ENCODE results near the gene SEPHS1.
A peak's percentile ranks its signal among the peaks of the same experiment; 100 is the strongest.
"Not testable (repeated sequence)": the region's sequence is repeated elsewhere in the genome, so short reads cannot be mapped to it uniquely, and the experiment has no call there.

SEPHS1 gene

GRCh38 chr10:13284050-13284449 is 64.0 kb downstream of the SEPHS1 start:
- Histone ChIP-seq H3K18ac (ENCODE audit: low read length) (no peak overlapping the region), H3K27me3 (ENCODE audit: insufficient read depth, low read length, poor library complexity) (no peaks in the 10 kb centered on the region), H3K9ac (ENCODE audit: low read length) (no peak overlapping the region), H3K36me3 (ENCODE audit: control insufficient read depth, insufficient read depth, low read length) (no peaks in the 10 kb centered on the region), H2BK15ac (replicated peaks; ENCODE audit: low read depth) (no peak overlapping the region), H3K4me2 (ENCODE audit: low read length) (no peak overlapping the region), H3K23ac (ENCODE audit: low read length) (no peak overlapping the region), H2AK5ac (ENCODE audit: low read length) (no peak overlapping the region), H2BK5ac (ENCODE audit: low read length) (no peak overlapping the region), H3K27ac (ENCODE audit: low read depth, low read length) (no peak overlapping the region), H3K4ac (ENCODE audit: low read depth, low read length) (no peak overlapping the region), H4K8ac (ENCODE audit: low read depth, low read length) (no peak overlapping the region), H3K4me3 (ENCODE audit: low read length) (no peak overlapping the region), H2BK120ac (ENCODE audit: low read depth, low read length) (no peak overlapping the region), H4K5ac (ENCODE audit: low read length) (no peak overlapping the region), H3K56ac (ENCODE audit: low read length) (no peak overlapping the region), H3K79me2 (ENCODE audit: control insufficient read depth, insufficient read depth, low read length) (no peaks in the 10 kb centered on the region), H3K79me1 (ENCODE audit: low read length) (no peaks in the 10 kb centered on the region), H3K4me1 (ENCODE audit: control insufficient read depth, low read depth, low read length) (no peaks in the 10 kb centered on the region)
- no CpG with 5 or more reads among the region's 4 CpGs for WGBS (ENCODE audit: extremely low coverage, insufficient coverage, low lambda C conversion rate)
- DNase-seq: no peak

DNA sequence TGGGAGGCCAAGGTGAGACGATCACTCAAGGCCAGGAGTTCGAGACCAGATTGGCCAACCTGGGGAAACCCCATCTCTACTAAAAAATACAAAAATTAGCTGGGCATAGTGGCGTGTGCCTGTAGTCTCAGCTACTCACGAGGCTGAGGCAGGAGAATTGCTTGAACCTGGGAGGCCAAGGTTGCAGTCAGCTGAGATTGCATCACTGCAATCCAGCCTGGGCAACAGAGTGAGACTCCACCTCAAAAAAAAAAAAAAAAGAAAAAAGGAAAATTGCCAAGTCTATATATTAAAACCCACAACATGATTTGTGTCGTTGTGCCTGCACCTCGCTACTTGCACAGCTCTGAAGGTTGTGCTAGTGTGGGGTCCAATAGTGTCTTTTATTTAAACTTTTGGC is 65.7 kb downstream of the SEPHS1 start:
- DNase-seq; H3K4ac ChIP-seq (ENCODE audit: low read depth, low read length); H3K9ac ChIP-seq (ENCODE audit: low read length); H2AK5ac ChIP-seq (ENCODE audit: low read length); H3K79me1 ChIP-seq (ENCODE audit: low read length); H3K4me2 ChIP-seq (ENCODE audit: low read length); H3K23ac ChIP-seq (ENCODE audit: low read length); H2BK120ac ChIP-seq (ENCODE audit: low read depth, low read length); H3K79me2 ChIP-seq (ENCODE audit: control insufficient read depth, insufficient read depth, low read length); H2BK5ac ChIP-seq (ENCODE audit: low read length); H3K18ac ChIP-seq (ENCODE audit: low read length); H2BK15ac ChIP-seq (replicated peaks; ENCODE audit: low read depth); H4K5ac ChIP-seq (ENCODE audit: low read length); H3K4me1 ChIP-seq (ENCODE audit: control insufficient read depth, low read depth, low read length); H3K36me3 ChIP-seq (ENCODE audit: control insufficient read depth, insufficient read depth, low read length); H3K27ac ChIP-seq (ENCODE audit: low read depth, low read length); H3K4me3 ChIP-seq (ENCODE audit: low read length); H3K27me3 ChIP-seq (ENCODE audit: insufficient read depth, low read length, poor library complexity); H4K8ac ChIP-seq (ENCODE audit: low read depth, low read length); H3K56ac ChIP-seq (ENCODE audit: low read length): not testable (repeated sequence)
- no CpG with 5 or more reads among the region's 6 CpGs for WGBS (ENCODE audit: extremely low coverage, insufficient coverage, low lambda C conversion rate)

DNA sequence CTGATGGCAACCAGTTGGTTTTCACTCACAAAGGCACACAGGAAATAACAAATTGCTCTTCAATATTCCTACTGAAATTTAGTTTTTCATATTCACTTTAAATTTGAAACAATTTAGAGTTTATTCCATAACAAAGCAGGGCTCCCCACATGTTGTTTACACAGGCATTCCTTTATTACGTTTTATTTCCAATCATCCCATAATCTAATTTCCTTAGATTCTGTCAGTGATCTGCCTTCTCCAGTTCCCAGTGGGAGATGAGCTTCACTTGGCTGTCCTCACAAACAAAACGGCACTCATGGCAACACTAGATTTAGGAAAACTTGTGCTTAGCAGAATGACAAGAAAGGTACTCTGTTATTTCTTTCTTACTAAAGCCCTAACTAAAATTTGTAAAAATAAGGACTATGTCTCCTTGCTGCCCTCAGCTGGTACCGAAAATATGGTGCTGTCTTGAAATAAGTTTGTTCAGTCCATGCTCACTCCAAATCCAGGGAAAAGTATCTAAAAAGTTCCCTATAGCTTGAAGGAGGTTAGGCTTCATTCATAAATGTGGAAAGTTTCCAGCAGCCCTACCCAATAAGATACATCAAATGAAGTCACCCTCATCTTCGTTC is 71.2 kb downstream of the SEPHS1 start:
- no peak overlapping the region for H4K5ac ChIP-seq (ENCODE audit: low read length)
- no peaks in the 10 kb centered on the region for H3K27me3 ChIP-seq (ENCODE audit: insufficient read depth, low read length, poor library complexity)
- H3K4ac ChIP-seq (ENCODE audit: low read depth, low read length): no peak overlapping the region
- no peak overlapping the region for H3K27ac ChIP-seq (ENCODE audit: low read depth, low read length)
- H3K9ac ChIP-seq (ENCODE audit: low read length): no peak overlapping the region
- peaks cover 3% of the 10 kb centered on the region for H3K4me1 ChIP-seq (ENCODE audit: control insufficient read depth, low read depth, low read length)
- no peak overlapping the region for H3K56ac ChIP-seq (ENCODE audit: low read length)
- no peak overlapping the region for H3K18ac ChIP-seq (ENCODE audit: low read length)
- no peak overlapping the region for H3K4me2 ChIP-seq (ENCODE audit: low read length)
- no CpG with 5 or more reads among the region's 4 CpGs for WGBS (ENCODE audit: extremely low coverage, insufficient coverage, low lambda C conversion rate)
- no peak for DNase-seq
- H2BK120ac ChIP-seq (ENCODE audit: low read depth, low read length): no peak overlapping the region
- H3K4me3 ChIP-seq (ENCODE audit: low read length): no peak overlapping the region
- H3K79me1 ChIP-seq (ENCODE audit: low read length): no peaks in the 10 kb centered on the region
- no peak overlapping the region for H2AK5ac ChIP-seq (ENCODE audit: low read length)
- H4K8ac ChIP-seq (ENCODE audit: low read depth, low read length): no peak overlapping the region
- no peaks in the 10 kb centered on the region for H3K36me3 ChIP-seq (ENCODE audit: control insufficient read depth, insufficient read depth, low read length)
- no peak overlapping the region for H2BK5ac ChIP-seq (ENCODE audit: low read length)
- H3K23ac ChIP-seq (ENCODE audit: low read length): no peak overlapping the region
- H2BK15ac ChIP-seq (replicated peaks; ENCODE audit: low read depth): no peak overlapping the region
- H3K79me2 ChIP-seq (ENCODE audit: control insufficient read depth, insufficient read depth, low read length): no peaks in the 10 kb centered on the region

DNA sequence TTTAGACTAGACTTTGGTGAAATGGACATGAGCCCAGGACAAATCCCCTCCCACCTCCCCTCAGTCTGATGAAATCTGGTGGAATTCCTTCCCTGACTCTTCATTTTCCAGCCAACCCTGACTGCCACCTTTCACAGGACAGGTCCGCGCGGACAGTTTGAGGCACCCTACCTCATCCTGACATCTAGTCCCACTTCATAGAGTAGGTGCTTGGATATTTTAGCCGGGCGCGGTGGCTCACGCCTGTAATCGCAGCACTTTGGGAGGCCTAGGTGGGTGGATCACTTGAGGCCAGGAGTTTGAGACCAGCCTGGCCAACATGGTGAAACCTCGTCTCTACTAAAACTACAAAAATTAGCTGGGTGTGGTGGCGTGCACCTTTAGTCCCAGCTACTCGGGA is 71.9 kb downstream of the SEPHS1 start:
- H3K4me2 ChIP-seq (ENCODE audit: low read length); DNase-seq; H3K4me3 ChIP-seq (ENCODE audit: low read length); H3K18ac ChIP-seq (ENCODE audit: low read length); H2AK5ac ChIP-seq (ENCODE audit: low read length); H3K27me3 ChIP-seq (ENCODE audit: insufficient read depth, low read length, poor library complexity); H3K23ac ChIP-seq (ENCODE audit: low read length); H3K4me1 ChIP-seq (ENCODE audit: control insufficient read depth, low read depth, low read length); H3K56ac ChIP-seq (ENCODE audit: low read length); H3K79me2 ChIP-seq (ENCODE audit: control insufficient read depth, insufficient read depth, low read length); H4K8ac ChIP-seq (ENCODE audit: low read depth, low read length); H2BK120ac ChIP-seq (ENCODE audit: low read depth, low read length); H3K4ac ChIP-seq (ENCODE audit: low read depth, low read length); H2BK15ac ChIP-seq (replicated peaks; ENCODE audit: low read depth); H3K27ac ChIP-seq (ENCODE audit: low read depth, low read length); H2BK5ac ChIP-seq (ENCODE audit: low read length); H3K36me3 ChIP-seq (ENCODE audit: control insufficient read depth, insufficient read depth, low read length); H3K79me1 ChIP-seq (ENCODE audit: low read length); H3K9ac ChIP-seq (ENCODE audit: low read length); H4K5ac ChIP-seq (ENCODE audit: low read length): not testable (repeated sequence)
- no CpG with 5 or more reads among the region's 11 CpGs for WGBS (ENCODE audit: extremely low coverage, insufficient coverage, low lambda C conversion rate)

DNA sequence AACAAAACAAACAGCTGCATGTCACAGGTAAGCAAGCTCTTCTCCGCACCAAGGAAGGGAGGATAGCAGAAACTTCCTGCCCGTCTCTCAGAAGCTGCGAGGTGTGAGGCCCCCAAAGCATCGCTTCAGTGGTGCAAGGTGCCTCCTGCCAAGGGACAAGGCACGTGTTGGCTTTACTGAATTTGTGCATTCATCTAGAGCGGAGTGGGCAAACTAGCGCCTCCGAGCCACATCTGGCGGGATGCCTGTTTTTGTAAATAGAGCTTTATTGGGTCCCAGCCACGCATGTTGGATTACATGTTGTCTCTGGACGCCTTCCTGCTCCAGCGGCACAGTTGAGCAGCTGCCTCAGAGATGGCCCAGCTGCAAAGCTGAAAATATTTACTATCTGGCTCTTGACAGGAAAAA is 75.9 kb downstream of the SEPHS1 start:
- Histone ChIP-seq H2BK120ac (ENCODE audit: low read depth, low read length) (no peak overlapping the region), H3K27me3 (ENCODE audit: insufficient read depth, low read length, poor library complexity) (no peaks in the 10 kb centered on the region), H3K23ac (ENCODE audit: low read length) (no peak overlapping the region), H3K79me1 (ENCODE audit: low read length) (no peaks in the 10 kb centered on the region), H3K4me2 (ENCODE audit: low read length) (no peak overlapping the region), H2AK5ac (ENCODE audit: low read length) (no peak overlapping the region), H4K8ac (ENCODE audit: low read depth, low read length) (no peak overlapping the region), H3K36me3 (ENCODE audit: control insufficient read depth, insufficient read depth, low read length) (no peaks in the 10 kb centered on the region), H3K9ac (ENCODE audit: low read length) (peak overlapping the region; percentile 25), H4K5ac (ENCODE audit: low read length) (no peak overlapping the region), H3K4ac (ENCODE audit: low read depth, low read length) (no peak overlapping the region), H2BK5ac (ENCODE audit: low read length) (no peak overlapping the region), H3K56ac (ENCODE audit: low read length) (peak overlapping the region; percentile 63), H3K18ac (ENCODE audit: low read length) (no peak overlapping the region), H3K79me2 (ENCODE audit: control insufficient read depth, insufficient read depth, low read length) (no peaks in the 10 kb centered on the region), H3K4me3 (ENCODE audit: low read length) (no peak overlapping the region), H2BK15ac (replicated peaks; ENCODE audit: low read depth) (no peak overlapping the region), H3K27ac (ENCODE audit: low read depth, low read length) (no peak overlapping the region), H3K4me1 (ENCODE audit: control insufficient read depth, low read depth, low read length) (peaks cover 4% of the 10 kb centered on the region)
- WGBS (ENCODE audit: extremely low coverage, insufficient coverage, low lambda C conversion rate): no CpG with 5 or more reads among the region's 12 CpGs
- no peak for DNase-seq

DNA sequence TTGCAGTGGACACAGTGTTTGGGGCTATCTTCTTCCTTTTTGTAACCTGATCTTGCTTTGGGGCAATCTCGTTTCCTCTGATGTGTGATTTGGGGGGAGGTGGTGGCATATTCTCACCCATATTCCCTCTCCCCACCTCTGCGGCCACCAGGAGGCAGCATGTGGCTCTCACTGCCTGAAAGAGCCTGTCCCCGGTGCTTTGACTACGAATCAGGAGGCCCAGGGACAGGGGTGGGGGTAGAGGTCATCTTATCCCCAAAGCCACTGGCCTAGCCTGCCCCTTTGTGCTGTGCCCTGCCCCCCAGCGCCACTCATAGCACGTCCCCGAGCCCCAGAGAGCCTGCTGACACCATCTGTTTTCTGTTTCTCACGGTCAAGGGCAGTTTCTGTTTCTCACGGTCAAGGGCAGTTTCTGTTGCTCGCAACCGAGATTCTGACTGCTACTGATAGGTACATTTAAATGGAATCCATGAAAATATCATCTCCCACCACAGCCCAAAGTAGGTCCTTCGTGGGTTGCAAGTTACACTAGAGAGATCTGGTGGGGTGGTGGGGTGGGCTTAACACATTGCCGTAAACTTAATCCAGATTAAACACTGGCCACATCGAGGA is 76.4 kb downstream of the SEPHS1 start:
- Histone ChIP-seq H2AK5ac (ENCODE audit: low read length) (no peak overlapping the region), H2BK120ac (ENCODE audit: low read depth, low read length) (no peak overlapping the region), H4K5ac (ENCODE audit: low read length) (no peak overlapping the region), H3K23ac (ENCODE audit: low read length) (no peak overlapping the region), H3K18ac (ENCODE audit: low read length) (no peak overlapping the region), H3K56ac (ENCODE audit: low read length) (peak overlapping the region; percentile 63), H3K27ac (ENCODE audit: low read depth, low read length) (no peak overlapping the region), H3K27me3 (ENCODE audit: insufficient read depth, low read length, poor library complexity) (no peaks in the 10 kb centered on the region), H4K8ac (ENCODE audit: low read depth, low read length) (no peak overlapping the region), H3K79me1 (ENCODE audit: low read length) (no peaks in the 10 kb centered on the region), H3K9ac (ENCODE audit: low read length) (peak overlapping the region; percentile 25), H2BK15ac (replicated peaks; ENCODE audit: low read depth) (no peak overlapping the region), H3K4me3 (ENCODE audit: low read length) (no peak overlapping the region), H3K4ac (ENCODE audit: low read depth, low read length) (no peak overlapping the region), H2BK5ac (ENCODE audit: low read length) (no peak overlapping the region), H3K4me2 (ENCODE audit: low read length) (no peak overlapping the region), H3K36me3 (ENCODE audit: control insufficient read depth, insufficient read depth, low read length) (no peaks in the 10 kb centered on the region), H3K79me2 (ENCODE audit: control insufficient read depth, insufficient read depth, low read length) (no peaks in the 10 kb centered on the region), H3K4me1 (ENCODE audit: control insufficient read depth, low read depth, low read length) (peaks cover 4% of the 10 kb centered on the region)
- WGBS (ENCODE audit: extremely low coverage, insufficient coverage, low lambda C conversion rate): no CpG with 5 or more reads among the region's 14 CpGs
- peak; percentile 90 for DNase-seq
